ENCODE data around the gene DPP6.

DNA sequence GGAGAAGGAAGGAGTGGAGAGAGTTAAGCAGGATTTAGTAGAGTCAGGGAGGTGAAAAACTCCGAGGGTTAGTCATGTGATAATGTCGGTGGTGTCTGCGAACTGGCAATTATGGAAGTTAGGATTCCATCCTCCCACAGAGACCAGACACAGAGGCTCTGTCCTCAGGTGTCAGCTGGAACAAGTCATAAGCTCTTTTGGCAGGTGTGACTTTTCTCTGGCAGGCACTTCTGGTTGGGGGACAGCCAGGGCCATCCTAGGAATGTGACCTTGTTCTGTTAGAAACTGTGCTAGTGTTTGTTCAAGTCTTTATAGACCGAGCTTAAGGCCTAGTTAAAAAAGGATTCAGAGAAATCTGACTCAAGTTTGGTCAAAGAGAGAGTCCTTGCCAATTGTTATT lies 371.0 kb downstream of the DPP6 start:
- TF ChIP-seq PHF8 (IDR thresholded peaks at IDR 0.05; ENCODE audit: borderline replicate concordance, low read depth) (no peak), JUN (IDR thresholded peaks at IDR 0.05) (no peak), RCOR1 (IDR thresholded peaks at IDR 0.05; ENCODE audit: low read depth, low read length) (no peak), EHF (CRISPR knock-in tag; IDR thresholded peaks at IDR 0.05) (no peak), KDM1A (IDR thresholded peaks at IDR 0.05; ENCODE audit: low read depth) (no peak), CHD2 (IDR thresholded peaks at IDR 0.05; ENCODE audit: low read length, partially characterized antibody) (no peak), EP300 (IDR thresholded peaks at IDR 0.05) (no peak), POLR2A (IDR thresholded peaks at IDR 0.05; ENCODE audit: low read length) (no peak)
- TF ChIP-seq, protein P1, sequence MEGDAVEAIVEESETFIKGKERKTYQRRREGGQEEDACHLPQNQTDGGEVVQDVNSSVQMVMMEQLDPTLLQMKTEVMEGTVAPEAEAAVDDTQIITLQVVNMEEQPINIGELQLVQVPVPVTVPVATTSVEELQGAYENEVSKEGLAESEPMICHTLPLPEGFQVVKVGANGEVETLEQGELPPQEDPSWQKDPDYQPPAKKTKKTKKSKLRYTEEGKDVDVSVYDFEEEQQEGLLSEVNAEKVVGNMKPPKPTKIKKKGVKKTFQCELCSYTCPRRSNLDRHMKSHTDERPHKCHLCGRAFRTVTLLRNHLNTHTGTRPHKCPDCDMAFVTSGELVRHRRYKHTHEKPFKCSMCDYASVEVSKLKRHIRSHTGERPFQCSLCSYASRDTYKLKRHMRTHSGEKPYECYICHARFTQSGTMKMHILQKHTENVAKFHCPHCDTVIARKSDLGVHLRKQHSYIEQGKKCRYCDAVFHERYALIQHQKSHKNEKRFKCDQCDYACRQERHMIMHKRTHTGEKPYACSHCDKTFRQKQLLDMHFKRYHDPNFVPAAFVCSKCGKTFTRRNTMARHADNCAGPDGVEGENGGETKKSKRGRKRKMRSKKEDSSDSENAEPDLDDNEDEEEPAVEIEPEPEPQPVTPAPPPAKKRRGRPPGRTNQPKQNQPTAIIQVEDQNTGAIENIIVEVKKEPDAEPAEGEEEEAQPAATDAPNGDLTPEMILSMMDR (IDR thresholded peaks at IDR 0.05) = no peak
- TF ChIP-seq, protein P2, sequence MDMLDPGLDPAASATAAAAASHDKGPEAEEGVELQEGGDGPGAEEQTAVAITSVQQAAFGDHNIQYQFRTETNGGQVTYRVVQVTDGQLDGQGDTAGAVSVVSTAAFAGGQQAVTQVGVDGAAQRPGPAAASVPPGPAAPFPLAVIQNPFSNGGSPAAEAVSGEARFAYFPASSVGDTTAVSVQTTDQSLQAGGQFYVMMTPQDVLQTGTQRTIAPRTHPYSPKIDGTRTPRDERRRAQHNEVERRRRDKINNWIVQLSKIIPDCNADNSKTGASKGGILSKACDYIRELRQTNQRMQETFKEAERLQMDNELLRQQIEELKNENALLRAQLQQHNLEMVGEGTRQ (IDR thresholded peaks at IDR 0.05) = no peak
- TF ChIP-seq, protein P3, sequence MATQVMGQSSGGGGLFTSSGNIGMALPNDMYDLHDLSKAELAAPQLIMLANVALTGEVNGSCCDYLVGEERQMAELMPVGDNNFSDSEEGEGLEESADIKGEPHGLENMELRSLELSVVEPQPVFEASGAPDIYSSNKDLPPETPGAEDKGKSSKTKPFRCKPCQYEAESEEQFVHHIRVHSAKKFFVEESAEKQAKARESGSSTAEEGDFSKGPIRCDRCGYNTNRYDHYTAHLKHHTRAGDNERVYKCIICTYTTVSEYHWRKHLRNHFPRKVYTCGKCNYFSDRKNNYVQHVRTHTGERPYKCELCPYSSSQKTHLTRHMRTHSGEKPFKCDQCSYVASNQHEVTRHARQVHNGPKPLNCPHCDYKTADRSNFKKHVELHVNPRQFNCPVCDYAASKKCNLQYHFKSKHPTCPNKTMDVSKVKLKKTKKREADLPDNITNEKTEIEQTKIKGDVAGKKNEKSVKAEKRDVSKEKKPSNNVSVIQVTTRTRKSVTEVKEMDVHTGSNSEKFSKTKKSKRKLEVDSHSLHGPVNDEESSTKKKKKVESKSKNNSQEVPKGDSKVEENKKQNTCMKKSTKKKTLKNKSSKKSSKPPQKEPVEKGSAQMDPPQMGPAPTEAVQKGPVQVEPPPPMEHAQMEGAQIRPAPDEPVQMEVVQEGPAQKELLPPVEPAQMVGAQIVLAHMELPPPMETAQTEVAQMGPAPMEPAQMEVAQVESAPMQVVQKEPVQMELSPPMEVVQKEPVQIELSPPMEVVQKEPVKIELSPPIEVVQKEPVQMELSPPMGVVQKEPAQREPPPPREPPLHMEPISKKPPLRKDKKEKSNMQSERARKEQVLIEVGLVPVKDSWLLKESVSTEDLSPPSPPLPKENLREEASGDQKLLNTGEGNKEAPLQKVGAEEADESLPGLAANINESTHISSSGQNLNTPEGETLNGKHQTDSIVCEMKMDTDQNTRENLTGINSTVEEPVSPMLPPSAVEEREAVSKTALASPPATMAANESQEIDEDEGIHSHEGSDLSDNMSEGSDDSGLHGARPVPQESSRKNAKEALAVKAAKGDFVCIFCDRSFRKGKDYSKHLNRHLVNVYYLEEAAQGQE (IDR thresholded peaks at IDR 0.05) = no peak
- TF ChIP-seq, protein P4, sequence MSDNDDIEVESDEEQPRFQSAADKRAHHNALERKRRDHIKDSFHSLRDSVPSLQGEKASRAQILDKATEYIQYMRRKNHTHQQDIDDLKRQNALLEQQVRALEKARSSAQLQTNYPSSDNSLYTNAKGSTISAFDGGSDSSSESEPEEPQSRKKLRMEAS (IDR thresholded peaks at IDR 0.05) = no peak
